Psoas muscle (tissue), 8 donors: ENCODE data around the gene FCAMR. TPM values are rescaled to one million over a fixed set of nuclear protein-coding genes. Genes with fewer than 3 reads are reported as not detected.

ENCODE experiments used
- ATAC-seq, 4 donors: fragments of 200-7000 bp; cut with Tn5 transposase; one replicate each; pipeline ENCODE4 v1.9.1; 2020; ENCODE audit warnings: moderate library complexity in 3 of 4, mild to moderate bottlenecking in 2 of 4
- DNase-seq, 2 donors: peaks; one replicate each; pipeline ENCODE4 v3.0.0-alpha.2; 2020
- H3K27ac ChIP-seq: fragments of 200-600 bp; one replicate; pipeline ENCODE4 v1.8.0; 2022
- H3K27me3 ChIP-seq, 3 donors: fragments of 200-600 bp in 1 of 3; one replicate each; pipeline versions ENCODE4 v1.6.1 to v1.8.0; 2013 to 2022; ENCODE audit warnings: low read length in 2 of 3, mild to moderate bottlenecking in 2 of 3, moderate library complexity in 1 of 3; ENCODE audit not compliant: insufficient read depth in 3 of 3
- H3K36me3 ChIP-seq, 2 donors: fragments of 200-600 bp in 1 of 2; one replicate each; pipeline versions ENCODE4 v1.6.1 to v1.8.0; 2013 to 2022; ENCODE audit warnings: low read depth in 1 of 2, mild to moderate bottlenecking in 1 of 2, moderate library complexity in 1 of 2; ENCODE audit not compliant: insufficient read depth in 1 of 2
- H3K4me1 ChIP-seq: fragments of 200-600 bp; one replicate; pipeline ENCODE4 v1.8.0; 2022
- H3K4me3 ChIP-seq: fragments of 200-600 bp; one replicate; pipeline ENCODE4 v1.8.0; 2022; ENCODE audit warnings: mild to moderate bottlenecking
- H3K9me3 ChIP-seq: fragments of 200-600 bp; one replicate; pipeline ENCODE4 v1.8.0; 2022
- WGBS, 3 donors: extraction: QIAGEN DNeasy Blood & Tissue Kit; methylation state at CpG; one replicate each; pipeline versions ENCODE4 v1.1.6 to v1.1.7; 2013; 5-methylcytosine and 5-hydroxymethylcytosine counted together
- intact Hi-C, 2 donors: fragments of 100-400 bp; cut with DNase I; formaldehyde crosslinking; loops; one replicate each; pipeline versions ENCODE4 v1.11.0 to v1.14.2; 2022
- polyA plus RNA-seq, 3 donors: library from polyadenylated mRNA; stranded (reverse); fragments of 200-250 nt; gene quantifications; one replicate each; pipeline ENCODE4 v1.2.3, GENCODE V29; 2013
- total RNA-seq, 4 donors: library from RNA; stranded (reverse); fragmentation: NEBNext Ultra II Directional in 2 of 4; extraction: Animal tissue kit (Norgen Biotek cat#: 25700) in 2 of 4; gene quantifications; one replicate each; pipeline versions ENCODE4 v1.2.1 to v1.2.4, GENCODE V29; 2021 to 2023
- TF ChIP-seq, protein P1 (sequence below): fragments of 200-600 bp; IDR thresholded peaks from one replicate; pipeline ENCODE4 v1.8.0; 2022; ENCODE audit warnings: antibody characterized with exemption
- donor health status: healthy with polysubstance abuse.
- donor health status: DM: no; HTN: no; CAD: no; lungs with moderate emphysema.
- donor health status: Bipolar disorder and iron deficiency.
- donor health status: healthy.
- donor health status: DM: yes; HTN: yes; CAD: no.
- donor health status: DM: no; HTN: no; CAD: no.
- donor health status: DM: no; HTN: no; CAD: no.
- donor health status: DM: yes; HTN: yes; CAD: no.

The FCAMR gene
- total and polyA plus RNA-seq, 7 donors = not detected

DNA sequence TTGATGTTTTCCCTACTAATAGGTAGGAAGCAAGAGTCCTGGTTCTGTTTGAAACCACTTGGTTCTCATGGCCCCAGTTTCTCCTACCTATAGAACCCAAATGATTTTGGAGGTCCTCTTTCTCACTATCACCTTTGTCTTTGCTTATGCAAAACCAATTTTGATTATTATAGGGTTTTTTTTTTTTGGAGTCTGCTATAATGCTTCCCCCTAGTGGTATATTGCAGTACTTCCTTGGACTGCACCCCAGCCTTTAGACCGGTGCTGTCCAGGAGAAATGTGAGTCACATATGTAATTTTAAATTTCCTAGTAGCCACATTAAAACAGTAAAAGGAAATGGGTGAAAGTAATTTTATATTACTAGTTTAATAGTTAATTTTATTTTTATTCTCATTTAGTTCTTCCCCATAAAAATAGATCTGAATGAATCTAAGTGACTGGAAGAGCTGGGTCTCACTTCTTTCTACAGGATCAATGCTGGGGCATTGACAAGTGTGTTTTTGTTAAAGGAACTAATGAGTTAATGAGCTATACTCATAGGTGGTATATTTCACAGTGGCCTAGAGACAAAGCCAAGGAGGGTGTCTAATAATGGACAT is 59.1 kb downstream of the FCAMR start:
- TF ChIP-seq, protein P1, sequence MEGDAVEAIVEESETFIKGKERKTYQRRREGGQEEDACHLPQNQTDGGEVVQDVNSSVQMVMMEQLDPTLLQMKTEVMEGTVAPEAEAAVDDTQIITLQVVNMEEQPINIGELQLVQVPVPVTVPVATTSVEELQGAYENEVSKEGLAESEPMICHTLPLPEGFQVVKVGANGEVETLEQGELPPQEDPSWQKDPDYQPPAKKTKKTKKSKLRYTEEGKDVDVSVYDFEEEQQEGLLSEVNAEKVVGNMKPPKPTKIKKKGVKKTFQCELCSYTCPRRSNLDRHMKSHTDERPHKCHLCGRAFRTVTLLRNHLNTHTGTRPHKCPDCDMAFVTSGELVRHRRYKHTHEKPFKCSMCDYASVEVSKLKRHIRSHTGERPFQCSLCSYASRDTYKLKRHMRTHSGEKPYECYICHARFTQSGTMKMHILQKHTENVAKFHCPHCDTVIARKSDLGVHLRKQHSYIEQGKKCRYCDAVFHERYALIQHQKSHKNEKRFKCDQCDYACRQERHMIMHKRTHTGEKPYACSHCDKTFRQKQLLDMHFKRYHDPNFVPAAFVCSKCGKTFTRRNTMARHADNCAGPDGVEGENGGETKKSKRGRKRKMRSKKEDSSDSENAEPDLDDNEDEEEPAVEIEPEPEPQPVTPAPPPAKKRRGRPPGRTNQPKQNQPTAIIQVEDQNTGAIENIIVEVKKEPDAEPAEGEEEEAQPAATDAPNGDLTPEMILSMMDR = peak; percentile 92
- 0 to 2% (median 0%) methylated on average over 1 of the region's 1 CpG for WGBS, 3 donors
- ATAC-seq = peak; percentile 56 to 84 (median 68)
- Histone ChIP-seq H3K9me3 (no peaks in the 10 kb centered on the region), H3K36me3 (no peaks in the 10 kb centered on the region), H3K27me3 (peaks cover 0 to 4% (median 0%) of the 10 kb centered on the region in 3 donors), H3K27ac (no peak overlapping the region), H3K4me3 (no peak overlapping the region), H3K4me1 (peaks cover 3% of the 10 kb centered on the region)
- no peak for DNase-seq
- intact Hi-C loops = loop anchor here (2.0 to 10.0 kb wide), 7 partner anchors 46 to 436 kb away; partner anchors contain the start of genes IKBKE (in 1 of the 2) and IL20 (in 1 of the 2)

DNA sequence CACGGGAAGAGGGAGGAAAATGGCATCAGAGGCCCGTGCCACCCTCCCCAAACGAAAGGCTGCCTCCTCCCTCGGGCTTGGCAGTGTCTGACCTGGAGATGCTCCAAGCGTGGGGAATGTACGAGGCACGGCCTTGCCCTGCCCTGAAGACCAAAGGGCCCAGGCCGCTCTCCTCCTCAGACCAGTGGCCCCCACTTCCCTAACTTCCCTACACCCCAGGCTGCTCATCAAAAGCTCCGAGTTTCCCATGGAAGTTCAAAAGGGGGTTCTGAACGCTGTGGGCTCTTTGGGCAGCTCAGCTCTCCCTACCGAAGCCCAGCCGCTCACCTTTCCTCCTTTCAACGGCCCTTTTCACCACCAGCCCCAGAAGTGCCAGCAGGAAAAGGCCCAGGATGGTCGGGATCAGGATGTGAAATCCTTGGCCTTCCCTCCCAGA is 60.4 kb downstream of the FCAMR start:
- 23 to 26% (median 26%) methylated on average over 14 of the region's 14 CpGs for WGBS, 3 donors
- intact Hi-C loops = loop anchor here (2.0 to 10.0 kb wide), 8 partner anchors 43 to 435 kb away; partner anchors contain the start of genes IL20 (in 2 of the 2) and IKBKE (in 1 of the 2)
- peak; percentile 9 to 47 (median 43) for ATAC-seq
- peak in 1 of 2 donors; percentile 42 for DNase-seq
- Histone ChIP-seq H3K36me3 (no peaks in the 10 kb centered on the region), H3K9me3 (no peaks in the 10 kb centered on the region), H3K27ac (no peak overlapping the region), H3K4me3 (peak overlapping the region; percentile 69), H3K4me1 (peaks cover 3% of the 10 kb centered on the region), H3K27me3 (peaks cover 0 to 4% (median 0%) of the 10 kb centered on the region in 3 donors)
- TF ChIP-seq, protein P1 = no peak

DNA sequence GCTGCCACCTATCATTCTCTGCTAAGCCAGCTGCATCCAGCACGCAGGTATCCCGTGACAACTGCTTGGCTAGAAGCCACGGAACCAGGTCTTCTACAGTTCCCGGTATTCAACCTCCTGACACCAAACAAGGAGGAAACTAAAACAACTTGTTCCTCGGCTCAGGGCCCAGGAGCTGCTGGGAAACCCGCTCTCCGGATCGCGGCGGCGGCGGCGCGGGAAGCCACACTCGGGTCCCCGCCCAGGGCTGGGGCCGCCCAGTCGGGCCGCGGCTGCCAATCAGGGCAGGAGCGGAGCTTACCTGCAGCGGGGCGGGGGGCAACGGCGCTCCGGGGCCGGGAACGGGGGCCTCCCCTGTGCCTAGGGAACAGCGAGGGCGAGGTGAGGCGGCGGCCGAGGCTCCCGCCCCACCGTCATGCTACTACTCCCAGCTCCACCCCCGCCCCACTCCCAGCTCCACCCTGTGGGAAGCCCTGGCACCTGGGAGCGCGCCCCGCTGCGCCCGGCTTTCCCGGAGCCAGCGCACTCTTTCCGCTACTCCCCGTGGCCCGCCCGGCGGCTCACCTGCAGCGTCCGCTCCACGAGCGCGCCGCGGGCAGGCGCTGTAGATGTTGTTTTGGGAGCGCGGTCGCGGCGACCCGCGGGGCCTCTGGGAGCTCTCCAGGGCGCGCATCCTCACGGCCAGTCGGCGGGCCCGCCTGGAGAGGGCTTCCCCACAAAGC is 60.9 kb downstream of the FCAMR start:
- peaks cover 3% of the 10 kb centered on the region for H3K4me1 ChIP-seq
- H3K9me3 ChIP-seq = no peaks in the 10 kb centered on the region
- peak; percentile 64 to 66 for DNase-seq
- intact Hi-C loops = loop anchor here in 1 of 2 donors (5.0 kb wide), 1 partner anchor 42 kb away; the partner anchor contains the start of gene IL20
- WGBS, 3 donors = 0 to 2% (median 1%) methylated on average over 33 to 69 of the region's 69 CpGs
- no peak overlapping the region for H3K27ac ChIP-seq
- ATAC-seq = peak; percentile 48 to 82 (median 72)
- H3K27me3 ChIP-seq = peaks cover 0 to 4% (median 0%) of the 10 kb centered on the region in 3 donors
- TF ChIP-seq, protein P1 = no peak
- H3K36me3 ChIP-seq = no peaks in the 10 kb centered on the region
- H3K4me3 ChIP-seq = peak overlapping the region; percentile 69

DNA sequence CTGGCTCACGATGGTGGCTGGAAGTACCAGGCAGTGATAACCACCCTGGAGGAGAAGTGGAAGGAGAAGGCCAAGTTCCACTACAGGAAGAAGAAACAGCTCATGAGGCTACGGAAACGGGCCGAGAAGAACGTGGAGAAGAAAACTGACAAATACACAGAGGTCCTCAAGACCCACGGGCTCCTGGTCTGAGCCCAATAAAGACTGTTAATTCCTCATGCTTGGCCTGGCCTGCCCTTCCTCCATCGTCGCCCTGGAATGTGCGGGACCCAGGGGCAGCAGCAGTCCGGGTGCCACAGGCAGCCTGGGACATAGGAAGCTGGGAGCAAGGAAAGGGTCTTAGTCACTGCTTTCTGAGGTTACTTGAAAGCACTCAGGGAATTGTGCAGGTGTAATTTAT is 62.2 kb downstream of the FCAMR start:
- intact Hi-C loops = loop anchor here in 1 of 2 donors (5.0 kb wide), 1 partner anchor 41 kb away; the partner anchor contains the start of gene IL20
- WGBS, 3 donors = 91 to 96% (median 96%) methylated on average over 10 of the region's 10 CpGs
- no peak overlapping the region for H3K4me3 ChIP-seq
- DNase-seq = no peak
- peaks cover 3% of the 10 kb centered on the region for H3K4me1 ChIP-seq
- H3K36me3 ChIP-seq = no peaks in the 10 kb centered on the region
- H3K27ac ChIP-seq = no peak overlapping the region
- TF ChIP-seq, protein P1 = no peak
- no peak for ATAC-seq
- no peaks in the 10 kb centered on the region for H3K9me3 ChIP-seq
- H3K27me3 ChIP-seq = peaks cover 0 to 4% (median 0%) of the 10 kb centered on the region in 3 donors

Other genes starting within 250 kb of the FCAMR start
- not detected for gene IL19, start 199.7 kb downstream of the FCAMR start, total RNA-seq
- gene IL19, start 199.7 kb downstream of the FCAMR start, polyA plus RNA-seq = not detected
- gene IL10, start 198.0 kb downstream of the FCAMR start, total RNA-seq = under 1 TPM in 3 of 4 donors, not detected in 1; 0.32 to 0.44 (median 0.44) TPM
- gene IL10, start 198.0 kb downstream of the FCAMR start, polyA plus RNA-seq = under 1 TPM; 0.20 to 0.82 (median 0.22) TPM
- 1 to 10 TPM in 1 of 4 donors, not detected in 3; 1.2 TPM for gene IL20, start 104.8 kb downstream of the FCAMR start, total RNA-seq
- gene IL20, start 104.8 kb downstream of the FCAMR start, polyA plus RNA-seq = not detected
- 10 to 100 TPM in 1 of 4 donors, under 1 TPM in 1, not detected in 2; 0.23 to 20.3 TPM for gene IL24, start 73.0 kb downstream of the FCAMR start, total RNA-seq
- gene IL24, start 73.0 kb downstream of the FCAMR start, polyA plus RNA-seq = 1 to 10 TPM in 1 of 3 donors, under 1 TPM in 2; 0.05 to 1.7 (median 0.20) TPM
- gene FCMR, start 48.5 kb downstream of the FCAMR start, total RNA-seq = 10 to 100 TPM in 2 of 4 donors, 1 to 10 TPM in 2; 2.3 to 29.5 (median 12.0) TPM
- gene FCMR, start 48.5 kb downstream of the FCAMR start, polyA plus RNA-seq = 1 to 10 TPM; 1.0 to 8.4 (median 2.2) TPM
- under 1 TPM; 0.42 to 0.50 (median 0.49) TPM for gene PIGR, start 24.0 kb downstream of the FCAMR start, total RNA-seq
- gene PIGR, start 24.0 kb downstream of the FCAMR start, polyA plus RNA-seq = under 1 TPM; 0.06 to 0.64 (median 0.16) TPM
- 1 to 10 TPM in 1 of 4 donors, under 1 TPM in 3; 0.12 to 1.4 (median 0.35) TPM for gene C1orf116, start 62.3 kb upstream of the FCAMR start, total RNA-seq
- under 1 TPM; 0.14 to 0.49 (median 0.35) TPM for gene C1orf116, start 62.3 kb upstream of the FCAMR start, polyA plus RNA-seq
- gene YOD1, start 80.7 kb upstream of the FCAMR start, total RNA-seq = 1 to 10 TPM; 3.9 to 7.0 (median 6.0) TPM
- gene YOD1, start 80.7 kb upstream of the FCAMR start, polyA plus RNA-seq = 1 to 10 TPM; 4.4 to 5.6 (median 5.4) TPM
- gene PFKFB2, start 82.8 kb upstream of the FCAMR start, total RNA-seq = 100 to 1,000 TPM in 1 of 4 donors, 10 to 100 TPM in 3; 36.0 to 149 (median 46.4) TPM
- gene PFKFB2, start 82.8 kb upstream of the FCAMR start, polyA plus RNA-seq = 10 to 100 TPM in 2 of 3 donors, 1 to 10 TPM in 1; 3.9 to 32.9 (median 15.4) TPM
- gene C4BPB, start 118.4 kb upstream of the FCAMR start, total RNA-seq = under 1 TPM in 3 of 4 donors, not detected in 1; 0.25 to 0.48 (median 0.27) TPM
- gene C4BPB, start 118.4 kb upstream of the FCAMR start, polyA plus RNA-seq = under 1 TPM in 2 of 3 donors, not detected in 1; 0.08 to 0.12 TPM
- gene C4BPA, start 133.8 kb upstream of the FCAMR start, total RNA-seq = under 1 TPM in 1 of 4 donors, not detected in 3; 0.15 TPM
- gene C4BPA, start 133.8 kb upstream of the FCAMR start, polyA plus RNA-seq = not detected